ENCODE data around the gene NAA38. TPM values are rescaled to one million over a fixed set of nuclear protein-coding genes. Genes with fewer than 3 reads are reported as not detected.

Gene NAA38
- total RNA-seq, 1 donor from 2014 or later: 66.2 TPM

GRCh38 chr17:7839876-7840261 lies 17.5 kb downstream of the NAA38 start:
- Mint-ChIP-seq H3K4me1 (ENCODE audit: unreplicated experiment) (peaks cover 67% of the 10 kb centered on the region), H3K4me3 (ENCODE audit: unreplicated experiment) (peak overlapping the region; percentile 6), H3K9me3 (ENCODE audit: unreplicated experiment) (no peaks in the 10 kb centered on the region), H3K36me3 (ENCODE audit: unreplicated experiment) (peaks cover 6% of the 10 kb centered on the region), H3K27ac (ENCODE audit: unreplicated experiment) (peak overlapping the region; percentile 99), H3K27me3 (ENCODE audit: unreplicated experiment) (no peaks in the 10 kb centered on the region)
- no peak for TF ChIP-seq CTCF (IDR thresholded peaks at IDR 0.05)
- DNase-seq (ENCODE audit: extremely low spot score, unreplicated experiment): no peak

GRCh38 chr17:7839190-7839875 lies 18.0 kb downstream of the NAA38 start:
- Mint-ChIP-seq H3K4me1 (ENCODE audit: unreplicated experiment) (peaks cover 66% of the 10 kb centered on the region), H3K27me3 (ENCODE audit: unreplicated experiment) (no peaks in the 10 kb centered on the region), H3K36me3 (ENCODE audit: unreplicated experiment) (peaks cover 6% of the 10 kb centered on the region), H3K9me3 (ENCODE audit: unreplicated experiment) (no peaks in the 10 kb centered on the region), H3K27ac (ENCODE audit: unreplicated experiment) (peak overlapping the region; percentile 99), H3K4me3 (ENCODE audit: unreplicated experiment) (peak overlapping the region; percentile 75)
- no peak for DNase-seq (ENCODE audit: extremely low spot score, unreplicated experiment)
- TF ChIP-seq CTCF (IDR thresholded peaks at IDR 0.05): no peak

- peaks cover 6% of the 10 kb centered on the region for H3K36me3 Mint-ChIP-seq (ENCODE audit: unreplicated experiment)
- H3K27me3 Mint-ChIP-seq (ENCODE audit: unreplicated experiment): peaks cover under 1% of the 10 kb centered on the region
- H3K9me3 Mint-ChIP-seq (ENCODE audit: unreplicated experiment): no peaks in the 10 kb centered on the region
- peak overlapping the region; percentile 92 for H3K4me3 Mint-ChIP-seq (ENCODE audit: unreplicated experiment)
- TF ChIP-seq CTCF (IDR thresholded peaks at IDR 0.05): no peak
- peak overlapping the region; percentile 99 for H3K27ac Mint-ChIP-seq (ENCODE audit: unreplicated experiment)
- H3K4me1 Mint-ChIP-seq (ENCODE audit: unreplicated experiment): peaks cover 68% of the 10 kb centered on the region
- DNase-seq (ENCODE audit: extremely low spot score, unreplicated experiment): no peak
Observed at GRCh38 chr17:7838090-7839075, 19.0 kb downstream of the NAA38 start.

- Mint-ChIP-seq H3K27ac (ENCODE audit: unreplicated experiment) (peak overlapping the region; percentile 99), H3K9me3 (ENCODE audit: unreplicated experiment) (no peaks in the 10 kb centered on the region), H3K4me1 (ENCODE audit: unreplicated experiment) (peaks cover 66% of the 10 kb centered on the region), H3K27me3 (ENCODE audit: unreplicated experiment) (peaks cover 3% of the 10 kb centered on the region), H3K4me3 (ENCODE audit: unreplicated experiment) (peak overlapping the region; percentile 92), H3K36me3 (ENCODE audit: unreplicated experiment) (peaks cover 6% of the 10 kb centered on the region)
- no peak for TF ChIP-seq CTCF (IDR thresholded peaks at IDR 0.05)
- DNase-seq (ENCODE audit: extremely low spot score, unreplicated experiment): no peak
Observed at GRCh38 chr17:7837408-7838088, 19.8 kb downstream of the NAA38 start.

All from osteocyte (in vitro differentiated cells).